Body of pancreas (tissue), 4 donors: ENCODE results near the gene DOHH. TPM values are rescaled to one million over a fixed set of nuclear protein-coding genes. Genes with fewer than 3 reads are reported as not detected.

Experiments used
- ATAC-seq: fragments of 150-250 bp; one replicate; pipeline ENCODE4 v1.9.1; 2016
- DNase-seq, 4 donors: peaks; one replicate each; pipeline ENCODE4 v3.0.0-alpha.2; 2019
- H3K27ac ChIP-seq, 4 donors: fragments of 200-600 bp; sonication (generic); 1 replicate in 3 of 4; 2 replicates in 1 of 4; pipeline versions ENCODE4 v1.5.1 to v1.6.1; 2016 to 2019; ENCODE audit warnings: mild to moderate bottlenecking in 1 of 4, mixed read lengths in 1 of 4, moderate library complexity in 1 of 4
- H3K27me3 ChIP-seq, 2 donors: fragments of 200-600 bp; sonication (generic); one replicate each; pipeline ENCODE4 v1.6.0; 2016; ENCODE audit warnings: mild to moderate bottlenecking in 1 of 2
- H3K36me3 ChIP-seq, 2 donors: fragments of 200-600 bp; sonication (generic); replicated peaks in 1 of 2; 2 replicates each; pipeline ENCODE4 v1.5.1; 2016; ENCODE audit warnings: low read depth in 2 of 2; ENCODE audit not compliant: insufficient read depth in 1 of 2
- H3K4me1 ChIP-seq: fragments of 200-600 bp; sonication (generic); one replicate; pipeline ENCODE4 v1.6.0; 2016
- H3K4me3 ChIP-seq, 2 donors: fragments of 200-600 bp; sonication (generic); 1 replicate in 1 of 2; 2 replicates in 1 of 2; pipeline ENCODE4 v1.5.1; 2016 to 2019
- H3K9me3 ChIP-seq, 3 donors: fragments of 200-600 bp; sonication (generic); 1 replicate in 2 of 3; 2 replicates in 1 of 3; pipeline ENCODE4 v1.5.1; 2016
- CTCF ChIP-seq, 7 experiments: fragments of 450-650 bp in 4 of 7; fragments of 200-600 bp in 3 of 7; sonication (generic) in 3 of 7; IDR thresholded peaks; one replicate each; pipeline ENCODE4 v1.5.1; 2016 to 2019; ENCODE audit warnings: antibody characterized with exemption in 7 of 7
- POLR2A ChIP-seq, 3 donors: fragments of 450-650 bp; IDR thresholded peaks; one replicate each; pipeline ENCODE4 v1.6.1; 2016; ENCODE audit warnings: antibody characterized with exemption in 3 of 3, mild to moderate bottlenecking in 2 of 3
- WGBS, 2 donors: methylation state at CpG; one replicate each; pipeline ENCODE4 v1.1.5; 2017; 5-methylcytosine and 5-hydroxymethylcytosine counted together
- intact Hi-C: fragments of 100-400 bp; cut with DNase I; formaldehyde crosslinking; loops from one replicate; pipeline ENCODE4 v1.15.1; 2023
- total RNA-seq, 2 donors: library from RNA; depleted of rRNA; stranded (reverse); fragments of >200 nt; gene quantifications; one replicate each; pipeline ENCODE4 v1.1.0, GENCODE V29; 2016

DOHH gene
- total RNA-seq, 2 donors from 2014 or later: 9.3 to 17.5 TPM

- H3K4me3 ChIP-seq: no peak overlapping the region
- no peaks in the 10 kb centered on the region for H3K27me3 ChIP-seq
- no peaks in the 10 kb centered on the region for H3K9me3 ChIP-seq
- TF ChIP-seq POLR2A (IDR thresholded peaks at IDR 0.05) (no peak), CTCF (IDR thresholded peaks at IDR 0.05) (peak; percentile 52 to 84 (median 73))
- H3K36me3 ChIP-seq: no peaks in the 10 kb centered on the region
- 30 to 50% methylated on average over 3 to 21 of the region's 24 CpGs for WGBS, 2 donors
- H3K27ac ChIP-seq: no peak overlapping the region
- peaks cover 24% of the 10 kb centered on the region for H3K4me1 ChIP-seq
- ATAC-seq (peak; percentile 37), DNase-seq (peak in 2 of 4 donors; percentile 35 to 53)
- intact Hi-C loops: loop anchor here (5.0 kb wide), 1 partner anchor 150 kb away; no protein-coding TSS in a partner anchor
Measured at GRCh38 chr19:3471954-3472655, 28.4 kb downstream of the DOHH start.

GRCh38 chr19:3470500-3471128 is 29.9 kb downstream of the DOHH start:
- ATAC-seq: peak; percentile 4
- 51 to 60% methylated on average over 10 to 11 of the region's 11 CpGs for WGBS, 2 donors
- Histone ChIP-seq H3K36me3 (no peaks in the 10 kb centered on the region), H3K27me3 (no peaks in the 10 kb centered on the region), H3K27ac (no peak overlapping the region), H3K4me3 (no peak overlapping the region), H3K4me1 (peaks cover 24% of the 10 kb centered on the region), H3K9me3 (no peaks in the 10 kb centered on the region)
- TF ChIP-seq CTCF (IDR thresholded peaks at IDR 0.05) (no peak), POLR2A (IDR thresholded peaks at IDR 0.05) (no peak)
- intact Hi-C loops: loop anchor here (5.0 kb wide), 1 partner anchor 148 kb away; no protein-coding TSS in a partner anchor
- no peak for DNase-seq

GRCh38 chr19:3469638-3470499 is 30.6 kb downstream of the DOHH start:
- peaks cover 24% of the 10 kb centered on the region for H3K4me1 ChIP-seq
- H3K27ac ChIP-seq: no peak overlapping the region
- TF ChIP-seq CTCF (IDR thresholded peaks at IDR 0.05): no peak
- TF ChIP-seq POLR2A (IDR thresholded peaks at IDR 0.05): peak in 1 of 3 donors; percentile 9
- intact Hi-C loops: loop anchor here (5.0 kb wide), 2 partner anchors 38 to 148 kb away; no protein-coding TSS in a partner anchor
- H3K4me3 ChIP-seq: no peak overlapping the region
- no peaks in the 10 kb centered on the region for H3K9me3 ChIP-seq
- ATAC-seq (no peak), DNase-seq (no peak)
- H3K36me3 ChIP-seq: no peaks in the 10 kb centered on the region
- 41 to 53% methylated on average over 6 to 14 of the region's 14 CpGs for WGBS, 2 donors
- H3K27me3 ChIP-seq: no peaks in the 10 kb centered on the region

GRCh38 chr19:3468211-3468610 is 32.3 kb downstream of the DOHH start:
- no peak for TF ChIP-seq POLR2A (IDR thresholded peaks at IDR 0.05)
- no peak for TF ChIP-seq CTCF (IDR thresholded peaks at IDR 0.05)
- intact Hi-C loops: loop anchor here (5.0 kb wide), 1 partner anchor 36 kb away; no protein-coding TSS in a partner anchor
- ATAC-seq (no peak), DNase-seq (no peak)
- H3K27me3 ChIP-seq: no peaks in the 10 kb centered on the region
- peaks cover 12% of the 10 kb centered on the region for H3K4me1 ChIP-seq
- H3K27ac ChIP-seq: no peak overlapping the region
- WGBS, 2 donors: 92 to 96% methylated on average over 2 to 3 of the region's 3 CpGs
- H3K9me3 ChIP-seq: no peaks in the 10 kb centered on the region
- H3K36me3 ChIP-seq: peaks cover 2 to 8% of the 10 kb centered on the region in 2 donors
- no peak overlapping the region for H3K4me3 ChIP-seq
